HG02678 (cell line): ENCODE measurements around the gene PSAP.
A peak's percentile ranks its signal among the peaks of the same experiment; 100 is the strongest.

Experiments
- ATAC-seq: cut with Tn5 transposase; IDR thresholded peaks from one replicate; pipeline ENCODE4 v1.9.1; 2021; ENCODE audit warnings: mild to moderate bottlenecking, moderate library complexity; ENCODE audit not compliant: unreplicated experiment

The PSAP gene

GRCh38 chr10:71845410-71846405 lies 5.3 kb downstream of the PSAP start:
- no peak for ATAC-seq

- no peak for ATAC-seq
Measured at GRCh38 chr10:71844695-71845094, 6.4 kb downstream of the PSAP start.

DNA sequence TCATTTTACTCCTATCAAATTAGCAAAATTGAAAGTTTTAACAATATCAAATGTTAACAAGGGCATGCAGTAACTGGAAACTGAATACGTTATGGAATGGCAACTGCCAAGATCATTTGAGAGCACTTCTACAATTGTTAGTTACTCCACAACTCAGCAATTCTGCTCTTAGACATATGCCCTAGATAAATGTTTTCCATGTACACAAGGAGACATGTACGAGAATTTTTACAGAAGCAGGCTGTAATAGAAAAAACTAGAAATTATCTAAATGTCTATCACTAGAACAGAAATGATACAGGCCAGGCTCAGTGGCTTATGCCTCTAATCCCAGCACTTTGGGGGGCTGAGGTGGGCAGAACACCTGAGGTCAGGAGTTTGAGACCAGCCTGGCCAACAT lies 7.0 kb downstream of the PSAP start:
- ATAC-seq: no peak

GRCh38 chr10:71842856-71843686 lies 8.0 kb downstream of the PSAP start:
- ATAC-seq: no peak

GRCh38 chr10:71842422-71842821 lies 8.6 kb downstream of the PSAP start:
- ATAC-seq: no peak

DNA sequence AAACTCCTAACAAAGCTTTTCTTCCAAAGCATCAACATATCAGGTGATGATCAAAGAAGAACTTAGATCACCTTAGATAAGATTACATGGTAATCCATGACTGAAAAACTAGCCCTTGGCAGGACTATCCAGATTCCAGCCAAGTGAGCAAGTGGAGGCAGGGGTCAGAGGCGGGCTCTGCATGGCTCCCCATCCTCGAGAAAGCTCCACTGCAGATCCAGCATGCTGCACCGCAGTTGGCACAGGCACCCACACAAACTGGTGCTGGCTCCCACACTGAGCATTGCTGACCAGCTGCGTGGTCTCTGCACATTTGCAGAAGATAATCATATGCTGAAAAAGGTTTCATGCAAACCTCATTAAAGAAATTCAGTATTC lies 10.1 kb downstream of the PSAP start:
- ATAC-seq: no peak

GRCh38 chr10:71840177-71840957 lies 10.7 kb downstream of the PSAP start:
- ATAC-seq: no peak

DNA sequence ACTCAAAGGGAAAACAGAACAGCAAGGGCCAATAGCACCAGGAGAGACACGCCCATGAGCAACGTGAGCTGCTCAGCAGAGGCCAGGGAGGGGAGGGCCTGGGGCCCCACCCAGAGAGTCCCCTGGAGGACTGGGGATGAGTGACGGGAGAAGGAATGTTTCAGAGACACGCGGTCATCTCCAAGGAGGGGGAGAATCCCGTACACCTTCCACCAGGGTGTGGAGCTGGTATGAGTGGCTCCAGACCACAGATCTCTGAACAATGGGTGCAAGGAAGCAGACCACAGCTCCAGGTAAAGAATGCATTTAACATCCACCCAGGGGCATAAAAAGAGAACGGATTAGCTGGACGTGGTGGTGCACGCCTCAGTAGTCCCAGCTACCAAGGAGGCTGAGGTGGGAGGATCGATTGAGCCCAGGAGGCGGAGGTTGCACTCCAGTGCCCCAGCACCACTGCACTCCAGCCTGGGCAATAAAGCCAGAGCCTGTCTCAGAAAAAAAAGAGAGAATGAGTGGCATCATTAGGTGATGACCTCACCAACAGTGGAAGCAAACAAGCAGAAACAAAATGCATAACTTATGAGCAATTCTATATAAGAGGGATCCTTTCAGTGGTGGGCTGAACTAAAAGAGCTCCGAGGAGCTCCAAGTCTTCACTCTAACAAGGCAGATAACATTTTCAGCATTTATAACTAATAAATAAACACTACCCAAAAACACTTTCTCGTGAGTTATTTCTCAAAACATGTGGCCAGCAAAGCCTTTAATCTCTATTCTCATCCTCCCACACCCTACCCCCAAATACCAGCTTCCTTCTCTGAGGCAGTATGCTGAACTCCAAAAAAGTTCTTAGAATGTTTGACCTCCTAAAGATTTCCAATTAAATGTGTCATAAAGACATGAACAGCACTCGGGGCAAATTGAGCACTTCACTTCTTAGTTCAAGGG lies 12.5 kb downstream of the PSAP start:
- no peak for ATAC-seq

GRCh38 chr10:71837098-71837827 lies 13.8 kb downstream of the PSAP start:
- no peak for ATAC-seq

DNA sequence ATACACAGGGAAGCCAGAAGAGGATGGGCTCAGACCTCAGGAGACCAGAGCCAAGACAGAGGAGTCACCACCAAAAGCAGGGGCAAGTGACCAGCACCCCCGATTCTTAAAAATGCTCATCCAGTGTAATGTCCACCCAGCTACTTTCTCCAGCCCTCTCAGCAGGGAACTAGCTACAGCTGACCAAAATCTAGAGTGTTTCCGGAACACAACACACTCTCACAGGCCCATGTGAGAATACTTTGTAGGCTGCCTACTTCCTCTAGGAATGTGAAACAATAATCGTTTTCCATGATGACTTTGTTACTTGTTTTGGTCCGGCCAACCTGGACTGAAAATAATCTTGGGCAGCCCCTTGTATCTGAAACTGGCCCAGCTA lies 14.5 kb downstream of the PSAP start:
- ATAC-seq: peak; percentile 22

DNA sequence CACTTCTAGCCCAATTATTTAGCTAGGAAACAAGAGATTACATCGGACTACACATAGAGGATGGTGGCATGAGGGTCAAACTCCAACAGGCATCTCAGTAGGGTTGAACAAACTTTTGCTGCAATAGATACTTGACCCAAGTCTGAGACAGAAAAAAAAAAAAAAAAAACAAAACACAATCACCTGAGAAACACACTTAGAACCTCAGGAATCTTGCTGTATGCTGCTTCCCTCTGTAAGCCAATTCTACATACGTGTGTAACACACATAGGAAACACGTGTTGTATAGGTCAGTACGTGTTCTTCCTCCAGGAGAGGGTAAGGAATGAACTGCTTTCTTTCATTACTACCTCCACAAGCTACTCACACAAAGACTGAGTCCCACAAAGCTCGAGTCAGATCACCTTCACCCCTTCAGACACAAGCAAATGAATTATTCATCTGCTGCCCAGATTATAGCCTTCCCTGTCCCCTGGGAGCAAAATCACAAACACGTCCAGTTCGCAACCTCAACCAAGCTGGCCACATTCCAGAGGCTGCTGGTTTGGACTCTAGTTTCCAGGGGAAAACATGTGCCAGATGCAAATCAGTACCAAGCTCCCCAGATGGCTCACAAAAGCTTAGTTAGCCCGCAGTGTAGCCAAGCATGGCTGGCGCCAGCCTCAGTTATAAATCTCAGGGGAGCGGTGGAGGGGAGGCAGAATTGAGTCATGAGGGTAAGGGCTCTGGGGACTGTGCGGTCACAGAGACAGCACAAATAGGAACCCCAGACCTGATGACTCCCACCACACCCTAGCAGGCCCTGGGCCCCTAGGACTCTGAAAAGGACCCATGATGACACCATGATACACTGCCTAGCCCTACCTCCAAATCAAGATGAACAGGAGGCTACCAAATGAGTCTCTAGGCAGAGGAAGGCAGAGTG lies 15.1 kb downstream of the PSAP start:
- ATAC-seq: peak; percentile 90

- ATAC-seq: no peak
Measured at GRCh38 chr10:71834343-71834674, 16.7 kb downstream of the PSAP start.

GRCh38 chr10:71833451-71834342 lies 17.4 kb downstream of the PSAP start:
- no peak for ATAC-seq

GRCh38 chr10:71832967-71833366 lies 18.1 kb downstream of the PSAP start:
- ATAC-seq: no peak

- ATAC-seq: no peak
Measured at GRCh38 chr10:71831646-71832552, 19.2 kb downstream of the PSAP start.

- no peak for ATAC-seq
Measured at GRCh38 chr10:71830726-71831125, 20.3 kb downstream of the PSAP start.
